NCI-H82 (cell line): ENCODE results near the gene LRRC37B.
A peak's percentile ranks its signal among the peaks of the same experiment; 100 is the strongest.
"Not testable (repeated sequence)": the region's sequence is repeated elsewhere in the genome, so short reads cannot be mapped to it uniquely, and the experiment has no call there.

ENCODE experiments used
- DNase-seq: peaks from one replicate; lab custom pipeline; 2025; lab: John Stamatoyannopoulos, UW

Gene LRRC37B

GRCh38 chr17:32041306-32041875 lies 34.2 kb downstream of the LRRC37B start:
- DNase-seq = not testable (repeated sequence)

- DNase-seq = not testable (repeated sequence)
These were observed 35.1 kb downstream of the LRRC37B start for GRCh38 chr17:32042266-32042665.

- peak; percentile 16 for DNase-seq
These were observed 38.4 kb downstream of the LRRC37B start for GRCh38 chr17:32045611-32046010.

GRCh38 chr17:32047663-32048062 lies 40.5 kb downstream of the LRRC37B start:
- DNase-seq = not testable (repeated sequence)

- not testable (repeated sequence) for DNase-seq
These were observed 47.8 kb downstream of the LRRC37B start for GRCh38 chr17:32054985-32055384.

GRCh38 chr17:32055425-32055824 lies 48.2 kb downstream of the LRRC37B start:
- DNase-seq = not testable (repeated sequence)

- not testable (repeated sequence) for DNase-seq
These were observed 49.3 kb downstream of the LRRC37B start for GRCh38 chr17:32056500-32056899.

- DNase-seq = not testable (repeated sequence)
These were observed 50.4 kb downstream of the LRRC37B start for GRCh38 chr17:32057460-32058105.

GRCh38 chr17:32060695-32061094 lies 53.5 kb downstream of the LRRC37B start:
- not testable (repeated sequence) for DNase-seq

GRCh38 chr17:32061840-32062239 lies 54.7 kb downstream of the LRRC37B start:
- not testable (repeated sequence) for DNase-seq

GRCh38 chr17:32064091-32064490 lies 56.9 kb downstream of the LRRC37B start:
- DNase-seq = not testable (repeated sequence)

GRCh38 chr17:32066123-32066680 lies 59.0 kb downstream of the LRRC37B start:
- not testable (repeated sequence) for DNase-seq

- DNase-seq = not testable (repeated sequence)
These were observed 59.9 kb downstream of the LRRC37B start for GRCh38 chr17:32066863-32067642.

GRCh38 chr17:32069067-32069466 lies 61.9 kb downstream of the LRRC37B start:
- peak; percentile 15 for DNase-seq

- DNase-seq = not testable (repeated sequence)
These were observed 64.8 kb downstream of the LRRC37B start for GRCh38 chr17:32071961-32072360.

GRCh38 chr17:32073131-32073530 lies 65.9 kb downstream of the LRRC37B start:
- not testable (repeated sequence) for DNase-seq

- peak; percentile 52 for DNase-seq
These were observed 72.6 kb downstream of the LRRC37B start for GRCh38 chr17:32079753-32080152.

- not testable (repeated sequence) for DNase-seq
These were observed 76.4 kb downstream of the LRRC37B start for GRCh38 chr17:32083550-32083979.

- DNase-seq = peak; percentile 78
These were observed 77.1 kb downstream of the LRRC37B start for GRCh38 chr17:32084003-32084941.

GRCh38 chr17:32084942-32085829 lies 78.0 kb downstream of the LRRC37B start:
- not testable (repeated sequence) for DNase-seq
